ENCODE data around the gene LRRC32.
"Not testable (repeated sequence)": the region's sequence is repeated elsewhere in the genome, so short reads cannot be mapped to it uniquely, and the experiment has no call there.

LRRC32 gene

GRCh38 chr11:76613901-76614300, 56.6 kb downstream of the LRRC32 start:
- TF ChIP-seq NFRKB (IDR thresholded peaks at IDR 0.05) (no peak), ELF4 (IDR thresholded peaks at IDR 0.05) (no peak), BHLHE40 (IDR thresholded peaks at IDR 0.05; ENCODE audit: borderline replicate concordance) (no peak), FOXK2 (IDR thresholded peaks at IDR 0.05) (no peak), SUZ12 (IDR thresholded peaks at IDR 0.05) (no peak)
- DNase-seq (ENCODE audit: extremely low spot score): no peak
- ChIA-PET POLR2A (no interaction called here), CTCF (no interaction called here)

DNA sequence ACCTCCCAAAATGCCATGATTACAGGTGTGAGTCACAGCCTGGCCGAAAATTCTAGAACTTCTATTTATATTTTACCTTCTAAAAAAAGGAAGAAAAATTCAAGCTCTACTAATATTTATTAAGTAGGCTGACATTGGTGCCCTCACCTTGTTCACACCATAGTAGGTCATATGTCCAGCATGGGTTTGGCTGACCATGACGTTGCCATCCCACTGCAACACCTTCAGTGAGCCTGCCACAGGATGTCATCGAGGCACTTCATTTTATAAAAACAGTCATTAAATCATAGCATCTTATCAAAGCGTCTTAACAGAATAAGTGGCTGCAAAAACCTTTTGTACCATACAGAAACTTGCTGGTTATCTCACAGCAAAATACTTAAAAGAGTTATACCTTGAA, 58.3 kb downstream of the LRRC32 start:
- no peak for DNase-seq (ENCODE audit: extremely low spot score)
- TF ChIP-seq FOXA1 (IDR thresholded peaks at IDR 0.05) (no peak), ELF4 (IDR thresholded peaks at IDR 0.05) (no peak), SP1 (IDR thresholded peaks at IDR 0.05) (no peak), L3MBTL2 (conservative IDR thresholded peaks at IDR 0.05) (no peak), FOXK2 (IDR thresholded peaks at IDR 0.05) (no peak), ZNF384 (IDR thresholded peaks at IDR 0.05) (no peak), FOXM1 (IDR thresholded peaks at IDR 0.05; ENCODE audit: borderline replicate concordance) (no peak), ARNT (IDR thresholded peaks at IDR 0.05) (no peak), TARDBP (IDR thresholded peaks at IDR 0.05) (no peak), LEF1 (IDR thresholded peaks at IDR 0.05; ENCODE audit: borderline replicate concordance) (no peak), HDGF (IDR thresholded peaks at IDR 0.05; ENCODE audit: borderline replicate concordance) (no peak), CTBP1 (IDR thresholded peaks at IDR 0.05; ENCODE audit: borderline replicate concordance) (no peak), BHLHE40 (IDR thresholded peaks at IDR 0.05; ENCODE audit: borderline replicate concordance) (no peak), SUZ12 (IDR thresholded peaks at IDR 0.05) (no peak), NFRKB (IDR thresholded peaks at IDR 0.05) (no peak)
- TF ChIP-seq, protein P1, sequence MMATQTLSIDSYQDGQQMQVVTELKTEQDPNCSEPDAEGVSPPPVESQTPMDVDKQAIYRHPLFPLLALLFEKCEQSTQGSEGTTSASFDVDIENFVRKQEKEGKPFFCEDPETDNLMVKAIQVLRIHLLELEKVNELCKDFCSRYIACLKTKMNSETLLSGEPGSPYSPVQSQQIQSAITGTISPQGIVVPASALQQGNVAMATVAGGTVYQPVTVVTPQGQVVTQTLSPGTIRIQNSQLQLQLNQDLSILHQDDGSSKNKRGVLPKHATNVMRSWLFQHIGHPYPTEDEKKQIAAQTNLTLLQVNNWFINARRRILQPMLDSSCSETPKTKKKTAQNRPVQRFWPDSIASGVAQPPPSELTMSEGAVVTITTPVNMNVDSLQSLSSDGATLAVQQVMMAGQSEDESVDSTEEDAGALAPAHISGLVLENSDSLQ (IDR thresholded peaks at IDR 0.05): no peak
- POLR2A ChIA-PET: no interaction called here
- CTCF ChIA-PET: interaction anchor here (0.6 kb wide), 1 partner anchor 12 kb away, joined by 3 read pairs; no protein-coding TSS in a partner anchor

- DNase-seq (ENCODE audit: extremely low spot score): no peak
- no peak for TF ChIP-seq NFRKB (IDR thresholded peaks at IDR 0.05)
- TF ChIP-seq L3MBTL2 (conservative IDR thresholded peaks at IDR 0.05): no peak
- ChIA-PET POLR2A (interaction anchor here (0.8 kb wide), 1 partner anchor 67 kb away, joined by 3 read pairs; no protein-coding TSS in a partner anchor), CTCF (no interaction called here)
Measured at GRCh38 chr11:76610871-76611475, 59.6 kb downstream of the LRRC32 start.

DNA sequence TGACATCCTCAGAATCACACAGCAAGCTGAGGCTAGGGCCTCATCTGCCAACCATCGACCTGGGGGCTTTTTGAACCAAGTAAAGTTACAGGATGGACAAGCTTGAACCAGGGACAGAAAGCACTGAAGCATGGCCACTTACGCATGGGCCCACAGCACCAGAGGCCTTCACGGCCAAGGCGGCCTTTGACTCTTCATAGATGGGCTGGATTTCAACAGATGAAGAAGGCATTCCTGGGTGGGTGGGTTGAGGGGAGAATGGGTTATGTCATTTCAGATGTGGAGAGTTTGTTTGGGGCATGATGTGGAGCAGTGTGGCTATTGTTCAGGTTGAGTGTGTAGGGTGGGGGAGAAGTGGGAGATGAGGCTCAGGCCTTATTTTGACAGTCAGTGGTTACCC, 60.2 kb downstream of the LRRC32 start:
- no peak for DNase-seq (ENCODE audit: extremely low spot score)
- POLR2A ChIA-PET: no interaction called here
- CTCF ChIA-PET: no interaction called here
- TF ChIP-seq ARNT (IDR thresholded peaks at IDR 0.05) (no peak), HDGF (IDR thresholded peaks at IDR 0.05; ENCODE audit: borderline replicate concordance) (no peak), SP1 (IDR thresholded peaks at IDR 0.05) (no peak), L3MBTL2 (conservative IDR thresholded peaks at IDR 0.05) (no peak), FOXM1 (IDR thresholded peaks at IDR 0.05; ENCODE audit: borderline replicate concordance) (no peak), TARDBP (IDR thresholded peaks at IDR 0.05) (no peak), SUZ12 (IDR thresholded peaks at IDR 0.05) (no peak), LEF1 (IDR thresholded peaks at IDR 0.05; ENCODE audit: borderline replicate concordance) (no peak)

- ChIA-PET POLR2A (no interaction called here), CTCF (interaction anchor here (0.6 kb wide), 1 partner anchor 784 kb away, joined by 5 read pairs; no protein-coding TSS in a partner anchor)
- DNase-seq (ENCODE audit: extremely low spot score): no peak
- no peak for TF ChIP-seq HDGF (IDR thresholded peaks at IDR 0.05; ENCODE audit: borderline replicate concordance)
- TF ChIP-seq BHLHE40 (IDR thresholded peaks at IDR 0.05; ENCODE audit: borderline replicate concordance): no peak
- TF ChIP-seq ARNT (IDR thresholded peaks at IDR 0.05): no peak
- no peak for TF ChIP-seq SP1 (IDR thresholded peaks at IDR 0.05)
- no peak for TF ChIP-seq NFRKB (IDR thresholded peaks at IDR 0.05)
- TF ChIP-seq FOXM1 (IDR thresholded peaks at IDR 0.05; ENCODE audit: borderline replicate concordance): no peak
- no peak for TF ChIP-seq SUZ12 (IDR thresholded peaks at IDR 0.05)
Measured at GRCh38 chr11:76609736-76610370, 60.7 kb downstream of the LRRC32 start.

GRCh38 chr11:76608879-76609460, 61.6 kb downstream of the LRRC32 start:
- CTCF ChIA-PET; DNase-seq (ENCODE audit: extremely low spot score); POLR2A ChIA-PET: not testable (repeated sequence)

DNA sequence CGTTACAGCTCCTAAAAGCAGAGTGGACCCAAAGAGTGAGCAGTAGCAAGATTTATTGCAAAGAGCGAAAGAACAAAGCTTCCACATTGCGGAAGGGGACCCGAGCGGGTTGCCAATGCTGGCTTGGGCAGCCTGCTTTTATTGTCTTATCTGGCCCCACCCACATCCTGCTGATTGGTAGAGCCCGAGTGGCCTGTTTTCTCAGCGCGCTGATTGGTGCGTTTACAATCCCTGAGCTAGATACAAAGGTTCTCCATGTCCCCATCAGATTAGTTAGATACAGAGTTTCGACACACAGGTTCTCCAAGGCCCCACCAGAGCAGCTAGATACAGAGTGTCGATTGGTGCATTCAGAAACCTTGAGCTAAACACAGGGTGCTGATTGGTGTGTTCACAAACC, 62.3 kb downstream of the LRRC32 start:
- DNase-seq (ENCODE audit: extremely low spot score); CTCF ChIA-PET; POLR2A ChIA-PET: not testable (repeated sequence)

Data from HEK293T (cell line).